Activated CD4-positive, alpha-beta memory T cell treated with anti-CD3 and anti-CD28 coated beads, Interleukin-2, amount 10 ng/mL, durations not matched to agents 7 days and 5 days (primary cell): ENCODE measurements around the gene CRMP1. TPM values are rescaled to one million over a fixed set of nuclear protein-coding genes. Genes with fewer than 3 reads are reported as not detected.

ENCODE experiments used
- CTCF ChIA-PET: fragments of 350-600 bp; sonication (Branson Sonifier 250); formaldehyde crosslinking; loops from one replicate; lab custom pipeline; 2021; ENCODE audit warnings: antibody characterized with exemption, inconsistent platforms; lab: Charles Lee
- POLR2A ChIA-PET: fragments of 350-600 bp; sonication (Branson Sonifier 250); formaldehyde crosslinking; loops from one replicate; lab custom pipeline; 2021; ENCODE audit warnings: antibody characterized with exemption; lab: Charles Lee
- DNase-seq: peaks from one replicate; pipeline ENCODE4 v3.0.0-alpha.2; 2020
- H3K27ac Mint-ChIP-seq: one replicate; pipeline ENCODE4 v1.8.0; 2021; ENCODE audit warnings: mild to moderate bottlenecking, mixed read lengths
- H3K27me3 Mint-ChIP-seq: one replicate; pipeline ENCODE4 v1.8.0; 2021; ENCODE audit warnings: mixed read lengths
- H3K36me3 Mint-ChIP-seq: one replicate; pipeline ENCODE4 v1.8.0; 2021; ENCODE audit warnings: low read depth, mixed read lengths
- H3K4me1 Mint-ChIP-seq: one replicate; pipeline ENCODE4 v1.8.0; 2021; ENCODE audit warnings: mixed read lengths
- H3K4me3 Mint-ChIP-seq: one replicate; pipeline ENCODE4 v1.8.0; 2021; ENCODE audit warnings: mild to moderate bottlenecking, mixed read lengths
- H3K9me3 Mint-ChIP-seq: one replicate; pipeline ENCODE4 v1.8.0; 2021; ENCODE audit warnings: mixed read lengths
- total RNA-seq, 2 experiments: library from RNA; stranded (reverse); gene quantifications; one replicate each; pipeline ENCODE4 v1.2.3, GENCODE V29; 2021

CRMP1 gene
- total RNA-seq, 2 experiments from 2014 or later: 0.30 to 0.35 TPM

GRCh38 chr4:5890063-5890727, 2.7 kb downstream of the CRMP1 start:
- Mint-ChIP-seq H3K4me1 (peaks cover 18% of the 10 kb centered on the region), H3K9me3 (no peaks in the 10 kb centered on the region), H3K27me3 (peaks cover 74% of the 10 kb centered on the region), H3K27ac (no peak overlapping the region), H3K4me3 (no peak overlapping the region), H3K36me3 (peaks cover 9% of the 10 kb centered on the region)
- ChIA-PET CTCF (no interaction called here), POLR2A (no interaction called here)
- no peak for DNase-seq

- POLR2A ChIA-PET: no interaction called here
- Mint-ChIP-seq H3K9me3 (no peaks in the 10 kb centered on the region), H3K36me3 (peaks cover 9% of the 10 kb centered on the region), H3K27ac (no peak overlapping the region), H3K4me3 (no peak overlapping the region), H3K27me3 (peaks cover 73% of the 10 kb centered on the region), H3K4me1 (peaks cover 18% of the 10 kb centered on the region)
- no peak for DNase-seq
- CTCF ChIA-PET: no interaction called here
Measured at GRCh38 chr4:5889002-5889696, 3.7 kb downstream of the CRMP1 start.

- peaks cover 9% of the 10 kb centered on the region for H3K36me3 Mint-ChIP-seq
- ChIA-PET CTCF (no interaction called here), POLR2A (no interaction called here)
- no peak for DNase-seq
- H3K27me3 Mint-ChIP-seq: peaks cover 68% of the 10 kb centered on the region
- no peak overlapping the region for H3K27ac Mint-ChIP-seq
- H3K9me3 Mint-ChIP-seq: no peaks in the 10 kb centered on the region
- H3K4me3 Mint-ChIP-seq: no peak overlapping the region
- H3K4me1 Mint-ChIP-seq: peaks cover 17% of the 10 kb centered on the region
Measured at GRCh38 chr4:5888222-5889001, 4.5 kb downstream of the CRMP1 start.

- H3K36me3 Mint-ChIP-seq: peaks cover 9% of the 10 kb centered on the region
- no peaks in the 10 kb centered on the region for H3K9me3 Mint-ChIP-seq
- DNase-seq: no peak
- no peak overlapping the region for H3K4me3 Mint-ChIP-seq
- peaks cover 16% of the 10 kb centered on the region for H3K4me1 Mint-ChIP-seq
- H3K27me3 Mint-ChIP-seq: peaks cover 71% of the 10 kb centered on the region
- ChIA-PET POLR2A (no interaction called here), CTCF (no interaction called here)
- no peak overlapping the region for H3K27ac Mint-ChIP-seq
Measured at GRCh38 chr4:5887361-5888221, 5.3 kb downstream of the CRMP1 start.

GRCh38 chr4:5887011-5887360, 5.9 kb downstream of the CRMP1 start:
- ChIA-PET CTCF (no interaction called here), POLR2A (no interaction called here)
- Mint-ChIP-seq H3K27ac (no peak overlapping the region), H3K27me3 (peaks cover 71% of the 10 kb centered on the region), H3K4me1 (peaks cover 16% of the 10 kb centered on the region), H3K36me3 (peaks cover 9% of the 10 kb centered on the region), H3K4me3 (no peak overlapping the region), H3K9me3 (no peaks in the 10 kb centered on the region)
- DNase-seq: no peak

GRCh38 chr4:5885733-5886132, 7.2 kb downstream of the CRMP1 start:
- ChIA-PET POLR2A (no interaction called here), CTCF (no interaction called here)
- Mint-ChIP-seq H3K9me3 (no peaks in the 10 kb centered on the region), H3K27ac (no peak overlapping the region), H3K4me1 (peaks cover 13% of the 10 kb centered on the region), H3K36me3 (peaks cover 3% of the 10 kb centered on the region), H3K27me3 (peaks cover 68% of the 10 kb centered on the region), H3K4me3 (no peak overlapping the region)
- DNase-seq: no peak

GRCh38 chr4:5884796-5885195, 8.1 kb downstream of the CRMP1 start:
- H3K4me3 Mint-ChIP-seq: no peak overlapping the region
- DNase-seq: no peak
- peaks cover 3% of the 10 kb centered on the region for H3K36me3 Mint-ChIP-seq
- H3K27ac Mint-ChIP-seq: no peak overlapping the region
- peaks cover 68% of the 10 kb centered on the region for H3K27me3 Mint-ChIP-seq
- H3K4me1 Mint-ChIP-seq: peaks cover 13% of the 10 kb centered on the region
- no peaks in the 10 kb centered on the region for H3K9me3 Mint-ChIP-seq
- ChIA-PET CTCF (no interaction called here), POLR2A (interaction anchor here (0.7 kb wide), 1 partner anchor 22 kb away, joined by 3 read pairs; no protein-coding TSS in a partner anchor)

- Mint-ChIP-seq H3K9me3 (no peaks in the 10 kb centered on the region), H3K27me3 (peaks cover 65% of the 10 kb centered on the region), H3K4me3 (no peak overlapping the region), H3K4me1 (peaks cover 11% of the 10 kb centered on the region), H3K27ac (no peak overlapping the region), H3K36me3 (no peaks in the 10 kb centered on the region)
- CTCF ChIA-PET: no interaction called here
- POLR2A ChIA-PET: interaction anchor here (0.7 kb wide), 1 partner anchor 21 kb away, joined by 3 read pairs; no protein-coding TSS in a partner anchor
- no peak for DNase-seq
Measured at GRCh38 chr4:5883916-5884315, 9.0 kb downstream of the CRMP1 start.

- H3K4me1 Mint-ChIP-seq: peaks cover 8% of the 10 kb centered on the region
- ChIA-PET CTCF (no interaction called here), POLR2A (no interaction called here)
- no peak overlapping the region for H3K27ac Mint-ChIP-seq
- no peaks in the 10 kb centered on the region for H3K9me3 Mint-ChIP-seq
- no peaks in the 10 kb centered on the region for H3K36me3 Mint-ChIP-seq
- H3K4me3 Mint-ChIP-seq: no peak overlapping the region
- DNase-seq: no peak
- H3K27me3 Mint-ChIP-seq: peaks cover 65% of the 10 kb centered on the region
Measured at GRCh38 chr4:5882947-5883346, 9.9 kb downstream of the CRMP1 start.

- POLR2A ChIA-PET: no interaction called here
- Mint-ChIP-seq H3K4me1 (no peaks in the 10 kb centered on the region), H3K27me3 (peaks cover 54% of the 10 kb centered on the region), H3K36me3 (no peaks in the 10 kb centered on the region), H3K4me3 (no peak overlapping the region), H3K9me3 (no peaks in the 10 kb centered on the region), H3K27ac (no peak overlapping the region)
- CTCF ChIA-PET: interaction anchor here (1.9 kb wide), 1 partner anchor 10 kb away, joined by 3 read pairs; no protein-coding TSS in a partner anchor
- DNase-seq: no peak
Measured at GRCh38 chr4:5881340-5881739, 11.5 kb downstream of the CRMP1 start.

GRCh38 chr4:5878359-5878758, 14.5 kb downstream of the CRMP1 start:
- Mint-ChIP-seq H3K4me1 (no peaks in the 10 kb centered on the region), H3K9me3 (peaks cover 3% of the 10 kb centered on the region), H3K36me3 (no peaks in the 10 kb centered on the region), H3K27ac (no peak overlapping the region), H3K27me3 (peaks cover 36% of the 10 kb centered on the region), H3K4me3 (no peak overlapping the region)
- CTCF ChIA-PET: no interaction called here
- POLR2A ChIA-PET: no interaction called here
- no peak for DNase-seq

- H3K4me3 Mint-ChIP-seq: no peak overlapping the region
- H3K36me3 Mint-ChIP-seq: no peaks in the 10 kb centered on the region
- POLR2A ChIA-PET: no interaction called here
Measured at GRCh38 chr4:5877392-5877791, 15.5 kb downstream of the CRMP1 start.

More at GRCh38 chr4:5877392-5877791, 15.5 kb downstream of the CRMP1 start:
- Mint-ChIP-seq H3K27me3 (peaks cover 30% of the 10 kb centered on the region), H3K4me1 (no peaks in the 10 kb centered on the region), H3K27ac (no peak overlapping the region), H3K9me3 (peaks cover 3% of the 10 kb centered on the region)
- CTCF ChIA-PET: no interaction called here
- DNase-seq: no peak
